GM23338 (cell line): ENCODE results near the gene RBM19. TPM values are rescaled to one million over a fixed set of nuclear protein-coding genes. Genes with fewer than 3 reads are reported as not detected.

Experiments
- ATAC-seq: fragments of 200-7000 bp; cut with Tn5 transposase; 3 replicates; pipeline ENCODE4 v1.9.1; 2020
- DNase-seq: peaks from one replicate; pipeline ENCODE4 v3.0.0-alpha.2; 2015; ENCODE audit warnings: low spot score
- H2AFZ ChIP-seq: fragments of 200-600 bp; sonication (generic); 2 replicates; pipeline ENCODE4 v1.8.0; 2016; ENCODE audit warnings: antibody characterized with exemption, mild to moderate bottlenecking, moderate library complexity
- H3F3A ChIP-seq: fragments of 200-600 bp; sonication (generic); replicated peaks from 2 replicates; pipeline ENCODE4 v1.8.0; 2017; ENCODE audit warnings: antibody characterized with exemption, mixed run types, low read depth
- H3K27ac ChIP-seq: fragments of 200-600 bp; sonication (generic); 2 replicates; pipeline ENCODE4 v1.6.1; 2016; ENCODE audit warnings: low read depth
- H3K27me3 ChIP-seq: fragments of 200-600 bp; sonication (generic); 2 replicates; pipeline ENCODE4 v1.8.0; 2016; ENCODE audit warnings: mild to moderate bottlenecking, mixed run types, moderate library complexity; ENCODE audit not compliant: insufficient read depth
- H3K36me3 ChIP-seq: fragments of 200-600 bp; sonication (generic); 2 replicates; pipeline ENCODE4 v1.8.0; 2016; ENCODE audit warnings: mild to moderate bottlenecking; ENCODE audit not compliant: insufficient read depth
- H3K4me1 ChIP-seq: fragments of 200-600 bp; sonication (generic); 2 replicates; pipeline ENCODE4 v1.8.0; 2016; ENCODE audit warnings: mild to moderate bottlenecking, moderate library complexity; ENCODE audit not compliant: insufficient read depth
- H3K4me2 ChIP-seq: fragments of 200-600 bp; sonication (generic); 2 replicates; pipeline ENCODE4 v1.7.1; 2017; ENCODE audit warnings: mixed run types
- H3K4me3 ChIP-seq: fragments of 200-600 bp; sonication (generic); 2 replicates; pipeline ENCODE4 v1.6.1; 2016; ENCODE audit warnings: mixed run types
- H3K79me2 ChIP-seq: fragments of 200-600 bp; sonication (generic); replicated peaks from 2 replicates; pipeline ENCODE4 v1.8.0; 2017; ENCODE audit warnings: mild to moderate bottlenecking; ENCODE audit not compliant: insufficient read depth
- H3K9me2 ChIP-seq: fragments of 200-600 bp; sonication (generic); 2 replicates; pipeline ENCODE4 v1.8.0; 2017; ENCODE audit not compliant: insufficient read depth
- H4K20me1 ChIP-seq: fragments of 200-600 bp; sonication (generic); replicated peaks from 2 replicates; pipeline ENCODE4 v1.8.0; 2017; ENCODE audit warnings: mild to moderate bottlenecking; ENCODE audit not compliant: insufficient read depth
- H3K27ac Mint-ChIP-seq: 2 replicates; pipeline ENCODE4 v1.8.0; 2020; ENCODE audit warnings: inconsistent platforms, mild to moderate bottlenecking, moderate library complexity, mixed read lengths
- H3K27me3 Mint-ChIP-seq: 3 replicates; pipeline ENCODE4 v1.8.0; 2022; ENCODE audit warnings: low read depth, mild to moderate bottlenecking, moderate library complexity, mixed read lengths, inconsistent platforms; ENCODE audit not compliant: insufficient read depth, poor library complexity
- H3K36me3 Mint-ChIP-seq: 3 replicates; pipeline ENCODE4 v1.8.0; 2021; ENCODE audit warnings: low read depth, mild to moderate bottlenecking, inconsistent platforms, moderate library complexity, mixed read lengths
- H3K4me1 Mint-ChIP-seq: 3 replicates; pipeline ENCODE4 v1.8.0; 2020; ENCODE audit warnings: mild to moderate bottlenecking, inconsistent platforms, mixed read lengths
- H3K4me3 Mint-ChIP-seq: 3 replicates; pipeline ENCODE4 v1.8.0; 2021; ENCODE audit warnings: moderate library complexity, mild to moderate bottlenecking, inconsistent platforms, mixed read lengths
- H3K9me3 Mint-ChIP-seq: 3 replicates; pipeline ENCODE4 v1.8.0; 2020; ENCODE audit warnings: moderate library complexity, mild to moderate bottlenecking, inconsistent platforms, mixed read lengths
- CREB1 ChIP-seq: fragments of 250-450 bp; sonication (Bioruptor Pico); IDR thresholded peaks from 2 replicates; pipeline ENCODE4 v1.5.0; 2020; ENCODE audit warnings: low read depth, mild to moderate bottlenecking, moderate library complexity
- EZH2 ChIP-seq: fragments of 200-600 bp; sonication (generic); IDR thresholded peaks from one replicate; pipeline ENCODE4 v1.8.0; 2017; ENCODE audit warnings: antibody characterized with exemption, mild to moderate bottlenecking, low read depth; ENCODE audit not compliant: unreplicated experiment
- EZH2phosphoT487 ChIP-seq: fragments of 200-600 bp; sonication (generic); IDR thresholded peaks from one replicate; pipeline ENCODE4 v1.8.1; 2018; ENCODE audit warnings: antibody characterized with exemption; ENCODE audit not compliant: unreplicated experiment
- JUNB ChIP-seq: IDR thresholded peaks from one replicate; pipeline ENCODE4 v1.6.1; 2016; ENCODE audit warnings: antibody characterized with exemption; ENCODE audit not compliant: unreplicated experiment
- NANOG ChIP-seq: IDR thresholded peaks from 2 replicates; pipeline ENCODE4 v1.6.1; 2016; ENCODE audit warnings: antibody characterized with exemption, borderline replicate concordance
- POLR2AphosphoS5 ChIP-seq: IDR thresholded peaks from 2 replicates; pipeline ENCODE4 v1.6.1; 2016; ENCODE audit warnings: antibody characterized with exemption, low read depth
- STAT1 ChIP-seq: IDR thresholded peaks from one replicate; pipeline ENCODE4 v1.6.1; 2016; ENCODE audit warnings: antibody characterized with exemption; ENCODE audit not compliant: unreplicated experiment
- ZNF114 ChIP-seq: fragments of 250-450 bp; sonication (Bioruptor Pico); IDR thresholded peaks from 2 replicates; pipeline ENCODE4 v1.5.0; 2020; ENCODE audit warnings: mild to moderate bottlenecking, moderate library complexity
- ZNF331 ChIP-seq: fragments of 250-450 bp; sonication (Bioruptor Pico); IDR thresholded peaks from 2 replicates; pipeline ENCODE4 v1.5.0; 2020; ENCODE audit warnings: low read depth, mild to moderate bottlenecking, moderate library complexity
- polyA plus RNA-seq: library from polyadenylated mRNA; unstranded; fragments of >200 nt; fragmentation: Nextera tagmentation; extraction: Ambion mirVana; gene quantifications from 2 replicates; pipeline ENCODE4 v1.2.1, GENCODE V29; 2016
- total RNA-seq: library from RNA; depleted of rRNA; stranded (reverse); fragments of >200 nt; shearing (Covaris generic); gene quantifications from 2 replicates; pipeline ENCODE4 v1.2.3, GENCODE V29; 2014
- TF ChIP-seq, protein P1 (sequence below): IDR thresholded peaks from one replicate; pipeline ENCODE4 v1.6.1; 2018; ENCODE audit warnings: antibody characterized with exemption; ENCODE audit not compliant: unreplicated experiment
- TF ChIP-seq, protein P2 (sequence below), 2 experiments: fragments of 200-600 bp in 1 of 2; sonication (generic) in 1 of 2; conservative IDR thresholded peaks; 2 replicates each; pipeline versions ENCODE4 v1.5.1 to v1.6.1; 2016 to 2017; ENCODE audit warnings: antibody characterized with exemption in 2 of 2, low read depth in 2 of 2, mild to moderate bottlenecking in 2 of 2, moderate library complexity in 1 of 2
- TF ChIP-seq, protein P3 (sequence below): IDR thresholded peaks from 2 replicates; pipeline ENCODE4 v1.6.1; 2016; ENCODE audit warnings: antibody characterized with exemption
- TF ChIP-seq, protein P4 (sequence below): fragments of 250-450 bp; sonication (Bioruptor Pico); IDR thresholded peaks from 2 replicates; pipeline ENCODE4 v1.5.0; 2020; ENCODE audit warnings: mild to moderate bottlenecking, moderate library complexity

RBM19 gene
- total and polyA plus RNA-seq, 2 experiments from 2014 or later = 43.4 to 56.7 TPM

DNA sequence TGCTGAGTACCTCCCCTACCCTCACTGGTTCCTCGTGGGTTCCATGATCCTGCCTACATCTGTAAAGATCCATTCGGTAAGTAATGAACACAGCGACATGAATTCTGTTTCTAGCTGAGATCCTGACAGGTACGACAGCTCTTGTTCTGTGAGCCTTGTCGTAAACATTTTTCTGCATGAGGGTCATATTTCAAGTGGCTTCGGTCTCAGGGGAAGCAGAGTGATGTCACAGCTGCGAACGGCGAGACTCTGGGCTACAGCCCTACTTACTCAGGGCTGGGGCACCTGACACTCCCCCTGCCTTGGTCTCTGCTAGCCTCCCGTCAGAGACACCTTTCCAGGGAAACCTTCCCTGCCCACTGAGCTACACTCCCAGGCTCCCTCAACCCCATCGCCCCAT, 85.8 kb downstream of the RBM19 start:
- Histone ChIP-seq H3K4me1 (no peaks in the 10 kb centered on the region), H3K79me2 (no peaks in the 10 kb centered on the region), H3F3A (no peaks in the 10 kb centered on the region), H3K27ac (no peak overlapping the region), H3K4me2 (no peak overlapping the region), H3K4me3 (no peak overlapping the region), H3K36me3 (no peaks in the 10 kb centered on the region), H3K9me2 (no peaks in the 10 kb centered on the region), H4K20me1 (no peaks in the 10 kb centered on the region), H2AFZ (no peak overlapping the region), H3K27me3 (no peaks in the 10 kb centered on the region)
- Mint-ChIP-seq H3K9me3 (peaks cover 6% of the 10 kb centered on the region; the same call in 2 of the 3 replicates), H3K27ac (no peak overlapping the region), H3K4me3 (no peak overlapping the region), H3K36me3 (peaks cover 34% of the 10 kb centered on the region), H3K27me3 (peaks cover 3% of the 10 kb centered on the region), H3K4me1 (0 out of 3 replicates have a peak, but pooled peaks cover 3% of the 10 kb centered on the region)
- no peak for ATAC-seq
- TF ChIP-seq, protein P1, sequence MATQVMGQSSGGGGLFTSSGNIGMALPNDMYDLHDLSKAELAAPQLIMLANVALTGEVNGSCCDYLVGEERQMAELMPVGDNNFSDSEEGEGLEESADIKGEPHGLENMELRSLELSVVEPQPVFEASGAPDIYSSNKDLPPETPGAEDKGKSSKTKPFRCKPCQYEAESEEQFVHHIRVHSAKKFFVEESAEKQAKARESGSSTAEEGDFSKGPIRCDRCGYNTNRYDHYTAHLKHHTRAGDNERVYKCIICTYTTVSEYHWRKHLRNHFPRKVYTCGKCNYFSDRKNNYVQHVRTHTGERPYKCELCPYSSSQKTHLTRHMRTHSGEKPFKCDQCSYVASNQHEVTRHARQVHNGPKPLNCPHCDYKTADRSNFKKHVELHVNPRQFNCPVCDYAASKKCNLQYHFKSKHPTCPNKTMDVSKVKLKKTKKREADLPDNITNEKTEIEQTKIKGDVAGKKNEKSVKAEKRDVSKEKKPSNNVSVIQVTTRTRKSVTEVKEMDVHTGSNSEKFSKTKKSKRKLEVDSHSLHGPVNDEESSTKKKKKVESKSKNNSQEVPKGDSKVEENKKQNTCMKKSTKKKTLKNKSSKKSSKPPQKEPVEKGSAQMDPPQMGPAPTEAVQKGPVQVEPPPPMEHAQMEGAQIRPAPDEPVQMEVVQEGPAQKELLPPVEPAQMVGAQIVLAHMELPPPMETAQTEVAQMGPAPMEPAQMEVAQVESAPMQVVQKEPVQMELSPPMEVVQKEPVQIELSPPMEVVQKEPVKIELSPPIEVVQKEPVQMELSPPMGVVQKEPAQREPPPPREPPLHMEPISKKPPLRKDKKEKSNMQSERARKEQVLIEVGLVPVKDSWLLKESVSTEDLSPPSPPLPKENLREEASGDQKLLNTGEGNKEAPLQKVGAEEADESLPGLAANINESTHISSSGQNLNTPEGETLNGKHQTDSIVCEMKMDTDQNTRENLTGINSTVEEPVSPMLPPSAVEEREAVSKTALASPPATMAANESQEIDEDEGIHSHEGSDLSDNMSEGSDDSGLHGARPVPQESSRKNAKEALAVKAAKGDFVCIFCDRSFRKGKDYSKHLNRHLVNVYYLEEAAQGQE = no peak
- TF ChIP-seq NANOG = no peak
- TF ChIP-seq, protein P2, sequence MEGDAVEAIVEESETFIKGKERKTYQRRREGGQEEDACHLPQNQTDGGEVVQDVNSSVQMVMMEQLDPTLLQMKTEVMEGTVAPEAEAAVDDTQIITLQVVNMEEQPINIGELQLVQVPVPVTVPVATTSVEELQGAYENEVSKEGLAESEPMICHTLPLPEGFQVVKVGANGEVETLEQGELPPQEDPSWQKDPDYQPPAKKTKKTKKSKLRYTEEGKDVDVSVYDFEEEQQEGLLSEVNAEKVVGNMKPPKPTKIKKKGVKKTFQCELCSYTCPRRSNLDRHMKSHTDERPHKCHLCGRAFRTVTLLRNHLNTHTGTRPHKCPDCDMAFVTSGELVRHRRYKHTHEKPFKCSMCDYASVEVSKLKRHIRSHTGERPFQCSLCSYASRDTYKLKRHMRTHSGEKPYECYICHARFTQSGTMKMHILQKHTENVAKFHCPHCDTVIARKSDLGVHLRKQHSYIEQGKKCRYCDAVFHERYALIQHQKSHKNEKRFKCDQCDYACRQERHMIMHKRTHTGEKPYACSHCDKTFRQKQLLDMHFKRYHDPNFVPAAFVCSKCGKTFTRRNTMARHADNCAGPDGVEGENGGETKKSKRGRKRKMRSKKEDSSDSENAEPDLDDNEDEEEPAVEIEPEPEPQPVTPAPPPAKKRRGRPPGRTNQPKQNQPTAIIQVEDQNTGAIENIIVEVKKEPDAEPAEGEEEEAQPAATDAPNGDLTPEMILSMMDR (conservative IDR thresholded peaks at IDR 0.05; ENCODE audit: low read depth in 2 of 2) = no peak
- TF ChIP-seq CREB1 (CRISPR knock-in tag) = no peak
- no peak for TF ChIP-seq STAT1
- TF ChIP-seq POLR2AphosphoS5 = no peak
- TF ChIP-seq ZNF114 (CRISPR knock-in tag) = no peak
- TF ChIP-seq, protein P3, sequence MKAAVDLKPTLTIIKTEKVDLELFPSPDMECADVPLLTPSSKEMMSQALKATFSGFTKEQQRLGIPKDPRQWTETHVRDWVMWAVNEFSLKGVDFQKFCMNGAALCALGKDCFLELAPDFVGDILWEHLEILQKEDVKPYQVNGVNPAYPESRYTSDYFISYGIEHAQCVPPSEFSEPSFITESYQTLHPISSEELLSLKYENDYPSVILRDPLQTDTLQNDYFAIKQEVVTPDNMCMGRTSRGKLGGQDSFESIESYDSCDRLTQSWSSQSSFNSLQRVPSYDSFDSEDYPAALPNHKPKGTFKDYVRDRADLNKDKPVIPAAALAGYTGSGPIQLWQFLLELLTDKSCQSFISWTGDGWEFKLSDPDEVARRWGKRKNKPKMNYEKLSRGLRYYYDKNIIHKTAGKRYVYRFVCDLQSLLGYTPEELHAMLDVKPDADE = no peak
- TF ChIP-seq EZH2 = no peak
- no peak for TF ChIP-seq EZH2phosphoT487
- TF ChIP-seq, protein P4, sequence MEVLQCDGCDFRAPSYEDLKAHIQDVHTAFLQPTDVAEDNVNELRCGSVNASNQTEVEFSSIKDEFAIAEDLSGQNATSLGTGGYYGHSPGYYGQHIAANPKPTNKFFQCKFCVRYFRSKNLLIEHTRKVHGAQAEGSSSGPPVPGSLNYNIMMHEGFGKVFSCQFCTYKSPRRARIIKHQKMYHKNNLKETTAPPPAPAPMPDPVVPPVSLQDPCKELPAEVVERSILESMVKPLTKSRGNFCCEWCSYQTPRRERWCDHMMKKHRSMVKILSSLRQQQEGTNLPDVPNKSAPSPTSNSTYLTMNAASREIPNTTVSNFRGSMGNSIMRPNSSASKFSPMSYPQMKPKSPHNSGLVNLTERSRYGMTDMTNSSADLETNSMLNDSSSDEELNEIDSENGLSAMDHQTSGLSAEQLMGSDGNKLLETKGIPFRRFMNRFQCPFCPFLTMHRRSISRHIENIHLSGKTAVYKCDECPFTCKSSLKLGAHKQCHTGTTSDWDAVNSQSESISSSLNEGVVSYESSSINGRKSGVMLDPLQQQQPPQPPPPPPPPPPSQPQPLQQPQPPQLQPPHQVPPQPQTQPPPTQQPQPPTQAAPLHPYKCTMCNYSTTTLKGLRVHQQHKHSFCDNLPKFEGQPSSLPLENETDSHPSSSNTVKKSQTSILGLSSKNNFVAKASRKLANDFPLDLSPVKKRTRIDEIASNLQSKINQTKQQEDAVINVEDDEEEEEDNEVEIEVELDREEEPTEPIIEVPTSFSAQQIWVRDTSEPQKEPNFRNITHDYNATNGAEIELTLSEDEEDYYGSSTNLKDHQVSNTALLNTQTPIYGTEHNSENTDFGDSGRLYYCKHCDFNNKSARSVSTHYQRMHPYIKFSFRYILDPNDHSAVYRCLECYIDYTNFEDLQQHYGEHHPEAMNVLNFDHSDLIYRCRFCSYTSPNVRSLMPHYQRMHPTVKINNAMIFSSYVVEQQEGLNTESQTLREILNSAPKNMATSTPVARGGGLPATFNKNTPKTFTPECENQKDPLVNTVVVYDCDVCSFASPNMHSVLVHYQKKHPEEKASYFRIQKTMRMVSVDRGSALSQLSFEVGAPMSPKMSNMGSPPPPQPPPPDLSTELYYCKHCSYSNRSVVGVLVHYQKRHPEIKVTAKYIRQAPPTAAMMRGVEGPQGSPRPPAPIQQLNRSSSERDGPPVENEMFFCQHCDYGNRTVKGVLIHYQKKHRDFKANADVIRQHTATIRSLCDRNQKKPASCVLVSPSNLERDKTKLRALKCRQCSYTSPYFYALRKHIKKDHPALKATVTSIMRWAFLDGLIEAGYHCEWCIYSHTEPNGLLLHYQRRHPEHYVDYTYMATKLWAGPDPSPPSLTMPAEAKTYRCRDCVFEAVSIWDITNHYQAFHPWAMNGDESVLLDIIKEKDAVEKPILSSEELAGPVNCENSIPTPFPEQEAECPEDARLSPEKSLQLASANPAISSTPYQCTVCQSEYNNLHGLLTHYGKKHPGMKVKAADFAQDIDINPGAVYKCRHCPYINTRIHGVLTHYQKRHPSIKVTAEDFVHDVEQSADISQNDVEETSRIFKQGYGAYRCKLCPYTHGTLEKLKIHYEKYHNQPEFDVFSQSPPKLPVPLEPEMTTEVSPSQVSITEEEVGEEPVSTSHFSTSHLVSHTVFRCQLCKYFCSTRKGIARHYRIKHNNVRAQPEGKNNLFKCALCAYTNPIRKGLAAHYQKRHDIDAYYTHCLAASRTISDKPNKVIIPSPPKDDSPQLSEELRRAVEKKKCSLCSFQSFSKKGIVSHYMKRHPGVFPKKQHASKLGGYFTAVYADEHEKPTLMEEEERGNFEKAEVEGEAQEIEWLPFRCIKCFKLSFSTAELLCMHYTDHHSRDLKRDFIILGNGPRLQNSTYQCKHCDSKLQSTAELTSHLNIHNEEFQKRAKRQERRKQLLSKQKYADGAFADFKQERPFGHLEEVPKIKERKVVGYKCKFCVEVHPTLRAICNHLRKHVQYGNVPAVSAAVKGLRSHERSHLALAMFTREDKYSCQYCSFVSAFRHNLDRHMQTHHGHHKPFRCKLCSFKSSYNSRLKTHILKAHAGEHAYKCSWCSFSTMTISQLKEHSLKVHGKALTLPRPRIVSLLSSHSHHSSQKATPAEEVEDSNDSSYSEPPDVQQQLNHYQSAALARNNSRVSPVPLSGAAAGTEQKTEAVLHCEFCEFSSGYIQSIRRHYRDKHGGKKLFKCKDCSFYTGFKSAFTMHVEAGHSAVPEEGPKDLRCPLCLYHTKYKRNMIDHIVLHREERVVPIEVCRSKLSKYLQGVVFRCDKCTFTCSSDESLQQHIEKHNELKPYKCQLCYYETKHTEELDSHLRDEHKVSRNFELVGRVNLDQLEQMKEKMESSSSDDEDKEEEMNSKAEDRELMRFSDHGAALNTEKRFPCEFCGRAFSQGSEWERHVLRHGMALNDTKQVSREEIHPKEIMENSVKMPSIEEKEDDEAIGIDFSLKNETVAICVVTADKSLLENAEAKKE (CRISPR knock-in tag) = no peak
- no peak for TF ChIP-seq JUNB
- TF ChIP-seq ZNF331 = no peak
- no peak for DNase-seq
